HepG2 (cell line): Measurements from ENCODE around the gene APRT. TPM values are rescaled to one million over a fixed set of nuclear protein-coding genes. Genes with fewer than 3 reads are reported as not detected.
A peak's percentile ranks its signal among the peaks of the same experiment; 100 is the strongest.

Source experiments
- CBX5 ChIP-seq: sonication (generic); formaldehyde crosslinking; IDR thresholded peaks from 2 replicates; pipeline ENCODE4 v1.4.0; 2020; ENCODE audit warnings: missing genetic modification reagents, borderline replicate concordance
- CEBPZ ChIP-seq: IDR thresholded peaks from 2 replicates; pipeline ENCODE4 v1.6.1; 2012; ENCODE audit warnings: low read length, improper control_type of control experiment
- EEA1 ChIP-seq: sonication (generic); formaldehyde crosslinking; IDR thresholded peaks from 2 replicates; pipeline ENCODE4 v1.5.1; 2020; ENCODE audit warnings: mild to moderate bottlenecking, missing genetic modification reagents, borderline replicate concordance
- FOXK1 ChIP-seq: sonication (generic); formaldehyde crosslinking; IDR thresholded peaks from 2 replicates; pipeline ENCODE4 v1.4.0; 2020; ENCODE audit warnings: low read depth, missing genetic modification reagents, borderline replicate concordance
- HMGA1 ChIP-seq: sonication (generic); formaldehyde crosslinking; conservative IDR thresholded peaks from 2 replicates; pipeline ENCODE4 v1.4.0; 2020; ENCODE audit warnings: missing genetic modification reagents
- MAZ ChIP-seq, 2 experiments: sonication (generic) in 1 of 2; formaldehyde crosslinking in 1 of 2; IDR thresholded peaks; 2 replicates each; pipeline versions ENCODE4 v1.5.0 to v1.6.1; 2012 to 2020; ENCODE audit warnings: low read depth in 2 of 2, mild to moderate bottlenecking in 2 of 2, borderline replicate concordance in 1 of 2, improper control_type of control experiment in 1 of 2, low read length in 1 of 2, missing genetic modification reagents in 1 of 2, moderate library complexity in 1 of 2
- MEIS2 ChIP-seq: sonication (generic); formaldehyde crosslinking; IDR thresholded peaks from 2 replicates; pipeline ENCODE4 v1.9.0; 2021; ENCODE audit warnings: mild to moderate bottlenecking, missing genetic modification reagents
- NCOR1 ChIP-seq: fragments of 200-600 bp; sonication (generic); IDR thresholded peaks from 2 replicates; pipeline ENCODE4 v1.7.0; 2017; ENCODE audit warnings: antibody characterized with exemption, low read length, borderline replicate concordance
- SP140L ChIP-seq: sonication (generic); formaldehyde crosslinking; IDR thresholded peaks from 2 replicates; pipeline ENCODE4 v1.4.0; 2020; ENCODE audit warnings: missing genetic modification reagents, borderline replicate concordance
- TFDP2 ChIP-seq: sonication (generic); formaldehyde crosslinking; IDR thresholded peaks from 2 replicates; pipeline ENCODE4 v1.4.0; 2020; ENCODE audit warnings: missing genetic modification reagents
- XRCC5 ChIP-seq: fragments of 200-400 bp; formaldehyde crosslinking; optimal IDR thresholded peaks from 2 replicates; pipeline ENCODE3; 2017; ENCODE audit warnings: mild to moderate bottlenecking, low read length
- ZBED4 ChIP-seq: sonication (generic); formaldehyde crosslinking; IDR thresholded peaks from 2 replicates; pipeline ENCODE4 v1.4.0; 2020; ENCODE audit warnings: missing genetic modification reagents, borderline replicate concordance
- ZNF441 ChIP-seq: sonication (generic); formaldehyde crosslinking; IDR thresholded peaks from 2 replicates; pipeline ENCODE4 v1.7.0; 2021; ENCODE audit warnings: missing genetic modification reagents, borderline replicate concordance
- ZNF670 ChIP-seq: sonication (generic); formaldehyde crosslinking; IDR thresholded peaks from 2 replicates; pipeline ENCODE4 v1.8.0; 2022; ENCODE audit warnings: mild to moderate bottlenecking, missing genetic modification reagents, borderline replicate concordance
- polyA plus RNA-seq, 8 experiments: library from polyadenylated mRNA; depleted of rRNA in 3 of 8; stranded (reverse) in 7 of 8; unstranded in 1 of 8; fragments of >200 nt; fragmentation: Illumina TruSeq in 4 of 8; extraction: Trizol in 4 of 8; gene quantifications; 2 replicates each; pipeline versions ENCODE4 v1.2.1 to v1.2.3, GENCODE V29; 2011 to 2016; ENCODE audit warnings: low read depth in 4 of 8, missing spikeins in 1 of 8, mixed read lengths in 1 of 8; ENCODE audit not compliant: insufficient read depth in 1 of 8
- total RNA-seq, 5 experiments: library from RNA; depleted of rRNA; stranded (reverse); fragments of >200 nt; fragmentation: Illumina TruSeq; extraction: Trizol; gene quantifications; 2 replicates each; pipeline ENCODE4 v1.2.3, GENCODE V29; 2016; ENCODE audit warnings: low read depth in 1 of 5
- TF ChIP-seq, protein P1 (sequence below): sonication (generic); formaldehyde crosslinking; IDR thresholded peaks from 2 replicates; pipeline ENCODE4 v1.5.1; 2020; ENCODE audit warnings: missing genetic modification reagents, mild to moderate bottlenecking, borderline replicate concordance

Gene APRT
- total and polyA plus RNA-seq, 2 of the 13 experiments (the other 11 are each of a cell fraction or from before 2014, with no cell fraction given) = 155 to 242 TPM

DNA sequence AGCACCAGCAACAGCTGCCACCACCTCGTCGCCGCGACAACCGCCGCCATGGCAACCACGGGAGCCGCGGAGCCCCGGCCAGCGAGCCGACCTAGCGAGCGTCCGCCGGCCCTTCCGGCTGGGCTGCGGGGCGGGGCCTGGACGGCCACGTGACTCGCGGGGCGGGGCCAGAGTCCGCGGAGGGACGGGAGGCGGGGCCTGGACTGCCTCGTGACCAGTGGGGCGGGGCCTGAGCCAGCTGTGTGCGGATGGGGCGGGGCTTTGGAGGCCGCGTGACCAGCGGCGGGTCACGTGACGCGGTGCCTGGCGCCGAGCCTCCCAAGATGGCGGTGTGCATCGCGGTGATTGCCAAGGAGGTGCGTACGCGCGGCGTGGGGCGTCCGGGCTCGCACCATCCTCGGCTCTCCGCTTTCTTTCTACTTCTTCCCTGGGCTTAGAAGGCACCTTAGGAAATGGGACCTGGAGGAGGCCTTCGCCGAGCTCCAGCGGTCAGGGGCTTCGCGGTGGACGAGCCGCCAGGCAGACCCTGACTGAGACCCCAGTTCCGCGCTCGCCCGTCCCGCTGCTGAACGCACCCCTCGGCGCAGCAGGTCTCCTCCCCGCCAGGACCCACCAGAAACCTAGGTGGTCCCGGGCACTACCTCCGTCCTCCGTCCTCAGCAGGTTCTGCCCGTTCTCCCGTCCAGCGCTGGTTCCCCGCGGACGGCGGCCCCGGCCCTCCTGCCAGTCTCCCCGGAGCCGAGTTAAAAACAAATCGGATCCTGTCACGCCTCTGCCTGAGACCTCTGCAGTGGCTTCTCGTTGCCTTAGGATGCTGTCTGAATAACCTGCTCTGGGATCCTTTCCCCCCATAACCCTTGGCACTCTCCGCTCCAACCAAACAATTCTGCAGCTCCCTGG is 45.4 kb upstream of the APRT start, which contains the start of the genes GALNS and TRAPPC2L (continued):
- TF ChIP-seq ZNF670 (CRISPR knock-in tag) (no peak), ZBED4 (no peak), CEBPZ (no peak), FOXK1 (CRISPR knock-in tag) (peak; percentile 81; the same call in 1 of the 2 replicates), ZNF441 (no peak), CBX5 (no peak), SP140L (CRISPR knock-in tag) (no peak), MEIS2 (peak; percentile 85; the same call in 1 of the 2 replicates), HMGA1 (CRISPR knock-in tag) (no peak), TFDP2 (CRISPR knock-in tag) (peak; percentile 71), XRCC5 (no peak), EEA1 (CRISPR knock-in tag) (no peak; the same call in 1 of the 2 replicates), NCOR1 (no peak), MAZ (IDR thresholded peaks at IDR 0.05; ENCODE audit: borderline replicate concordance, low read depth, low read length) (peak; percentile 82), MAZ (CRISPR knock-in tag; IDR thresholded peaks at IDR 0.05; ENCODE audit: low read depth) (peak; percentile 44)
- TF ChIP-seq, protein P1, sequence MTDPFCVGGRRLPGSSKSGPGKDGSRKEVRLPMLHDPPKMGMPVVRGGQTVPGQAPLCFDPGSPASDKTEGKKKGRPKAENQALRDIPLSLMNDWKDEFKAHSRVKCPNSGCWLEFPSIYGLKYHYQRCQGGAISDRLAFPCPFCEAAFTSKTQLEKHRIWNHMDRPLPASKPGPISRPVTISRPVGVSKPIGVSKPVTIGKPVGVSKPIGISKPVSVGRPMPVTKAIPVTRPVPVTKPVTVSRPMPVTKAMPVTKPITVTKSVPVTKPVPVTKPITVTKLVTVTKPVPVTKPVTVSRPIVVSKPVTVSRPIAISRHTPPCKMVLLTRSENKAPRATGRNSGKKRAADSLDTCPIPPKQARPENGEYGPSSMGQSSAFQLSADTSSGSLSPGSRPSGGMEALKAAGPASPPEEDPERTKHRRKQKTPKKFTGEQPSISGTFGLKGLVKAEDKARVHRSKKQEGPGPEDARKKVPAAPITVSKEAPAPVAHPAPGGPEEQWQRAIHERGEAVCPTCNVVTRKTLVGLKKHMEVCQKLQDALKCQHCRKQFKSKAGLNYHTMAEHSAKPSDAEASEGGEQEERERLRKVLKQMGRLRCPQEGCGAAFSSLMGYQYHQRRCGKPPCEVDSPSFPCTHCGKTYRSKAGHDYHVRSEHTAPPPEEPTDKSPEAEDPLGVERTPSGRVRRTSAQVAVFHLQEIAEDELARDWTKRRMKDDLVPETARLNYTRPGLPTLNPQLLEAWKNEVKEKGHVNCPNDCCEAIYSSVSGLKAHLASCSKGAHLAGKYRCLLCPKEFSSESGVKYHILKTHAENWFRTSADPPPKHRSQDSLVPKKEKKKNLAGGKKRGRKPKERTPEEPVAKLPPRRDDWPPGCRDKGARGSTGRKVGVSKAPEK (CRISPR knock-in tag) = no peak
